ENCODE measurements around the gene SNAP29.
A peak's percentile ranks its signal among the peaks of the same experiment; 100 is the strongest.
"Not testable (repeated sequence)": the region's sequence is repeated elsewhere in the genome, so short reads cannot be mapped to it uniquely, and the experiment has no call there.

SNAP29 gene

DNA sequence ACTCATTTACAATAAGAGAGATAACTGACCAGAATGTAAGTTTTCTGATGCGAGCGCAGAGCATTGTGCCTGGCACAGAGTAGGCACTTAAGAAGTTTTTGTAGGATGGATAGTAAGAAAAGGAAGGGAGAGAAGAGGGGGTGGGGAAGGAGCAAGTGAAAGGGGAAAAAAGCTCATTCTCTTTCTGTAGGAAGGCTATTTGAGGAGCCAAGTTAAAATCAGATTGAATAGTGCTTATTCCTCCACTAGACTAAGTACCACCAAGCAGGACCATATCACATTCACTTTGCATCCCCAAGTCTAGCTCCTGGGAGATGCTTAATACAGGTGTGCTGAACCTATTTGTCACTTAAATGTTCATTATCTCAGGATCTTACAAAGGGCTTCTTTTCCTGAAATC lies 44.3 kb downstream of the SNAP29 start:
- DNase-seq: no peak

DNA sequence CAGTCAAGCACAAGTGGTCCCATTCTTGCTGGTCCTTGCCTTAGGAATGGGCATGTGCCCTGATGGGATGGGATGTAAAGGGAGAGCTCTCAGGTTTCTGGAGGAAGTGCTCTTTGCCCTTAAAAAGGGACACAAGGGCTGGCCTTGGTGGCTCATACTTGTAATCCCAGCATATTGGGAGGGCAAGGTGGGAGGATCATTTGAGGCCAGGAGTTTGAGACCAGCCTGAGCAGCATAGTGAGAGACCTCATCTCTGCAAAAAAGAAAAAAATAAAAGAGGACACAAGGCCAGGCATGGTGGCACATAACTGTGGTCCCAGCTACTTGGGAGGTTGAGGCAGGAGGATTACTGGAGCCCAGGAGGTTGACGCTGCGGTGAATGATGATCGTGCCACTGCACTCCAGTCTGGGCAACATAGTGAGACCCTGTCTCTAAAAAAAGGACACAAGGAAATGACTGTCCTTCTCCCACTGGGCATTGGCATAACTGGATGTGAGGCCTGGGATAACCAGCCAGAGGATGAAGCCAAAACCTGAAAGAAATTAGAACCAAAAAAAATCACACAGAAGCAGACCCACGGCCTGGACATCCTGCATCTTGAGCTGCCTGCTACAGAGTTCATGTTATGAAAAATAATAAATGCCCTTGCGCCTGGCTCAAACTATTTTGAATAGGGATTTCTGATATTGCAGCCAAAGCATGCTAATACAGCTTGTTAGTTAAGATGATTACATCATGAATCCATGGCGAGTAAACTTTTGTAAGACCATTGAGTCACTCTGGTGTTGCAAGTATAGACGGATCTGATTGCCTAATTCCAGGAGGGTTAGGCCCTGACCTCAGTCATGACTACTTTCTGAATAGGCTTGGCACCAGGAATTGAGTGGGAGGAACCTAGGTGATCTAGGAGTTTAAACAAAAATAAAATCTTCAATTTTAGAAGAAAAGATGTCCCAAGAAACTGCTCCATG lies 45.5 kb downstream of the SNAP29 start:
- DNase-seq: no peak

DNA sequence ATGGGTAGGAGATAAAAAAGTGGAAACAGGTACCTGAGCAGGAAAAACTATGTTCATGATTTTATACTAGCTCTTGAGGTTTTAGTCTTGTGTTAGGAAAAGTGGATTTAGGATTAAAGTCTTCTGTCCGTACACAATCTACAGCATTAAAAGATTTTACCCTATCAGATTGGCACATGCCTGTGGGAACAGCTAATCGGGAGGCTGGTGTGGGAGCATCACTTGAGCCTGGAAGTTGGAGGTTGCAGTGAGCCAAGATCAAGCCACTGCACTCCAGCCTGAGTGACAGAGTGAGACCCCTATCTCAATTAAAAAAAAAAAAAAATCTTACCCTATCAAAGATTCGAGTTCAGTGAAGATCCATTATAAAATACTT lies 46.2 kb downstream of the SNAP29 start:
- no peak for DNase-seq

DNA sequence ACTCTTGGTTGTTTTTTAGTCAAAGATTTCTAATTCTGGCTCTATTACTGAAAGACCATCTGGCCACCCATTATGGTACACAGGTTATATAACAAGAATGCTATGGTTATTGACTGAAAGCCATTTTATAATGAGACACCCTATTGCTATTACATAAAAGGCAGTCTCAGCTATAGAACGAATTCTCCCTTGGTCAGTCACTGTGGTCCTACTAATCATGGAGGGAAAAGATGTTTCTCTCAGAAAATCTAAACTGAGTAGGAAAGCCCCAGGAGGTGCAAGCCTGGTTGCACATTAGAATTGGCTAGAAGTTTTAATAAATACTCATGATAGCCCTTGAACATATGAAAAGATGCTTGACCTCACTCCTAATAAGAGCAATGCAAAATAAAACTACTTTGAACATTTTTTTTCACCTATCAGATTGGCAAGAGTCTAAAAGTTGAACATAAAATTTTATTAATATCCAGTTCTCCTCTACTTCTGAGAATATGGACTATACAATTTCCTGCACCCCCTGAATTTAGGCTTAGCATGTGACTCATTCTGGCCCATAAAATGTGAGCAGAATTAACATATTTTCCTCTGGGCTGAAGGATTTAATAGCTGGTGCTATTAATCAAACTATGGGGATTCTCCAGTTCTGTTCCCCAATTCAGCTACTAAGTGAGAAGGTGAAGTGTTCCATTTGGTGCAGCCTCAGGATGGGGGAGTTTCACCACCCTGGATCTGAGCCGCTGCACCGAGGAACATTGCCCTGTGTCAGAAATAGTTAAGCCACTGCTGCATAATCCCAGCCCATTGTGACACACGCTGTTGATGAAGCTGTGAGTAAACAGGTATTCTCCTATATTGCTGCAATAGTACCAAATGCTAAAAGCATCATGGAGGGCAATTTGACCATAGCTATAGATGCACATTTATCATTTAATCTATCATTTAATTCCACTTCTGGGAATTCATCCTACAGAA lies 46.9 kb downstream of the SNAP29 start:
- no peak for DNase-seq

DNA sequence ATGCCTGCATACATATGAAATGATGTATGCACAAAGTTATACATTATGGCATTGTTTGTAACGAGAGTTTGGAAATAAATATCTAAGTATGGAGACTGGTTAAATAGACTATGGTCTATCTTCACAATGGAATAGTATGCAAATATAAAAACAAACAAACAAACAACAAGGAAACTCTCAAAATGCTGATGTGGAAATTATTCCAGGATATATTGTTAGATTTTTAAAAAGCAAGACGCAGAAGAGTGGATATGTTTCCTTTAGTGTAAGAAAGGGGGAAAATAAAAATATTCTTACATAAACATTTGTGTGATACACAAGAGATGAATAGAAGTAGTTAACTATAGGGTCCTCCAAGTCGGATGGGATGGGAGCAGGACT lies 47.6 kb downstream of the SNAP29 start:
- DNase-seq: no peak

DNA sequence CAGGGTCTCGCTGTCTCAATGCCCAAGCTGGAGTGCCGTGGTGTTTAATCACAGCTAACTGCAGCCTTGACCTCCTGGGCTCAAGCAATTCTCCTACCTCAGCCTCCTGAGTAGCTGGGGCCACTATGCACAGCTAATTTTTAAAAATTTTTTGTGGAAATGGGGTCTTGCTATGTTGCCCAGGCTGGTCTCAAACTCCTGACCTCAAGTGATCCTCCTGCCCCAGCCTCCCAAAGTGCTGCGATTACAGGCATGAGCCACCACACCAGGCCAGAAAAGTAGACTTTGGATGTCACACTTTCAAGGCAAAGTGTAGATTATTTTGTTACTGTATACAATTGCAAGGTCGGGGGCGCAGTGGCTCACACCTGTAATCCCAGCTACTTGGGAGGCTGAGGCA lies 49.9 kb downstream of the SNAP29 start:
- DNase-seq: not testable (repeated sequence)

DNA sequence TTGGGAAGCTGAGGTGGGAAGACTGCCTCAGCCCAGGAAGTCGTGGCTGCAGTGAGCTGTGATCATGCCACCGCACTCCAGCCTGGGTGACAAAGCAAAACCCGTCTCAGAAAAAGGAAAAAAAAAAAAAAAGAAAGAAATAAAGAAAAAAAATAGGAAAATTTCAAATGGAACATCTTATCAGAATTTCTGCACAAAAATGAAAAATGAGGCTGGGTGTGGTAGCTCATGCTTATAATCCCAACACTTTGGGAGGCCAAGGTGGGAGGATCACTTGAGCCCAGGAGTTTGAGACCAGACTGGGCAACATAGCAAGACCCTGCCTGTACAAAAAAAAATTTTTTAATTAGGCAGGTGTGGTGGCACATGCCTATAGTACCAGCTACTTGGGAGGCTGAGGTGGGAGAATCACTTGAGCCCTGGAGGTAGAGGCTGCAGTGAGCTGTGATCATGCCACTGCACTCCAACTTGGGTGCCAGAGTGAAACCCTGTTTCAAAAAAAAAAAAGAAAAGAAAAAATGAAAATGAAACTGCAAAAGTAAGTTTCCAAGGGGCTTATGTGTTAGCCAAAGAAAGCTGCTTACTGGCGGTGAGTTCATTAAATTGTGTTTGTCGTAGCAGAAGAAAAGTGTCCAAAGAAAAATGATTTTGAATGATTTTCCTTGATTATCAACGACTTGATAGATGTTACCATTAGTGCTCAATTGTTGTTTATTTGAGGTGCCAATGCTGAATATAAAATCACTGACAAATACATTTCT lies 50.9 kb downstream of the SNAP29 start:
- no peak for DNase-seq

DNA sequence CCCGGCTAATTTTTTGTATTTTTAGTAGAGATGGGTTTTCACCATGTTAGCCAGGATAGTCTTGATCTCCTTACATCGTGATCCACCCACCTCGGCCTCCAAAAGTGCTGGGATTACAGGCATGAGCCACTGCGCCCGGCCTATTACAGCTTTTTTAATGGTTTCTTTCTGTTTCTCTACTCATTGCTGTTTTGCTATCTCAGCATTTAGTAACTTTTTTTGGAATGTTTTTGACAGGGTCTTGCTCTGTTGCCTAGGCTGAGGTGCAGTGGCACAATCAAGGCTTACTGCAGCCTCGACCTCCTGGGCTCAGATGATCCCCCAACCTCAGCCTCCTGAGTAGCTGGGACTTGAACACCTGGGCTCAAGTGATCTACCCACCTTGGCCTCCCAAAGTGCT lies 53.7 kb downstream of the SNAP29 start:
- no peak for DNase-seq

DNA sequence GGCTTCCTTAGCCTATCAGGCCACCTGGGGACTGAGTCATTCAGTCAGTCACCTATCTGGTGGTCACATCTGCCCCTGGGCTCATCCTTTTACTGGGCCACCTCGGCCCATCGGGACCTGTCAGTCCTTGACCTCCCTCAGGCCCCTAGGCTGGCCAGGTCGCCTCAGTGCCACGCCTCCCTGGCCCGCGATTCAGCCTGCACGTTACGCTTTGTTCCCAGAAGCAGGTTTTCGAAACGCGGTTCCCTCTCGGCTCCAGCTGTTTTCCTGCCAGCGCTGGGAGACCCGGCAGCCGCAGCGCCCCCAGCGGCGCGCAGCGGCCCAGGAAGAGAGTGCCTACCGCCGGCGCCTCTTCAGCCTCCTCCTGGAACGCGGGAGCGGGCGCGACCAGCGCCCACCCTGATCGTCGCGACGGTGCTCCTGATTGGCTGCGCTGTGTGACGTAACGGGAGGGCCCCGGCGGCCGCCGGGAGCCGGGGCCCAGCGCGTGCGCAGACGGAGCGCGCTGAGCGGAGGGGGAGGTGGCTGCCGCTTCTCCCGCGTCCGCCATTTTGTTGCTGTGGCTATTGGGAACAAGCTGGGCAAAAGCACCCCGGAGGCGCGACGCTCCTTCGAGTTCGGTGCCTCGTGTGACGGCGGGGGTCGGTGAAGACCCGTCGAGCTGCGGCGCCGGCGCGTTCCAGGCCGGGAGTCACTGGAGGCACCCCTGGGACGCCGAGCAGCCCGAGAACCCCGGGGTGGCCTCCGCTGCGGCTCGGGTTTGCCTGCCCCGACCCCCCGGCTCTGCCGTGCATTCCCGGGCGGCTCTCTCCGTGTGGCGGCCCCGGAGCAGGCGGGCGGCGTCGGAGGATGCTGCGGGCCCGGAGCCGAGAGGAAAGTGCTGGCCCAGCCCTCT lies 58.4 kb downstream of the SNAP29 start, which contains the start of gene CRKL:
Gene CRKL (plus strand): TSS at position 492 of the 895 bp plus-strand sequence. CDS start 528 bp downstream, outside the sequence.
- DNase-seq: peak; percentile 93

DNA sequence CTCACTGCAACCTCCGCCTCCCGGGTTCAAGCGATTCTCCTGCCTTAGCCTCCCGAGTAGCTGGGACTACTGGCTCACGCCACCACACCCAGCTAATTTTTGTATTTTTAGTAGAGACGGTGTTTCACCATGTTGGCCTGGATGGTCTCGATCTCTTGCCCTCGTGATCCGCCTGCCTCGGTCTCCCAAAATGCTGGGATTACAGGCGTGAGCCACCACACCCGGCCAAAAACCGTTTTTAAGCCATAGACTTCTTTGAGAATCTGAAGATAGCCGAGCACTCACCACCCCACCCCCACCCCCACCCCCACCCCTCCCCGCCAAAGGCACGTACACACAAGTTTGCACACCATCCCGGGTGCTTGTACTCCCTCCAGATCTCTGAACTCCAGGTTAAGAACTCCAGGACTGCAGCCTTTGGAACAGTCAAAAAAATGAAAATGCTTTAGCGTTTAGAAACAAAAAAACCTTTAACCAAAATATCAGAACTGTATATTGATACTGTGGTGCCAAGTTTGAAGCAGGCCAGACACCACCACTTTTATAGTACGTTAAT lies 59.9 kb downstream of the SNAP29 start:
- DNase-seq: peak; percentile 9

DNA sequence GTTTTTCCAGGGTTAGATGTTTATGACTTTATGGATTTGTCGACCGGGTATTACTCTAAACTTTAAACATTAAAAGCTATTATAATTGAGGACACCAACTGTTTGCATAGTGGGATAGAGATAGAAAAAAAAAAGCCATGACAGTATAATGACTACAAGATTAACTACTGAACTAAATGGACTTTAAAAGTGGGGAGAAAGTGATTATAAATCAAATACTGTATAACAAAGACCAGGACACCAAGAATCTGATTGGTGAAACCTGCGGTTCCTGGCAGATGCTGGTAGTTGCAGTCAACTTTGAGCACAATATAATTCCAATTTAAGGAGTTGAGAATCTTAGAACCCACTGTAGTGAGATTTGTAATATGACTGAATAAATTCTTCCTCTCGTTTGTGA lies 60.9 kb downstream of the SNAP29 start:
- DNase-seq: no peak

DNA sequence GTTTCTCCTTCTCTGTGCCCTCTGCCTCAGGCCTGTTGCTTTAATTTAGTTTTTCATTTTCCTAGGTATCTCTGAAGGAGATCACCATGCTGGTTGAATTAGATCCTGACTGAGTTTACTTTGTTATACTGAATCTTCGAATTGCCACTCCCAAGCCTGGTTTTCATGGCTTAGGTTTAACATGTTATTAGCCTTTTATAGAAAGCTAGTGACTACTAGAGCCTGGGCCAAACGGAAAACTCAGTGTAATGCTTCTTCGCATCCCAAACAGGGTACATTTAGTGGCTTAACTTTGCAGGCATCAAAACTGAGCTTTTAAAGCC lies 62.0 kb downstream of the SNAP29 start:
- DNase-seq: no peak

DNA sequence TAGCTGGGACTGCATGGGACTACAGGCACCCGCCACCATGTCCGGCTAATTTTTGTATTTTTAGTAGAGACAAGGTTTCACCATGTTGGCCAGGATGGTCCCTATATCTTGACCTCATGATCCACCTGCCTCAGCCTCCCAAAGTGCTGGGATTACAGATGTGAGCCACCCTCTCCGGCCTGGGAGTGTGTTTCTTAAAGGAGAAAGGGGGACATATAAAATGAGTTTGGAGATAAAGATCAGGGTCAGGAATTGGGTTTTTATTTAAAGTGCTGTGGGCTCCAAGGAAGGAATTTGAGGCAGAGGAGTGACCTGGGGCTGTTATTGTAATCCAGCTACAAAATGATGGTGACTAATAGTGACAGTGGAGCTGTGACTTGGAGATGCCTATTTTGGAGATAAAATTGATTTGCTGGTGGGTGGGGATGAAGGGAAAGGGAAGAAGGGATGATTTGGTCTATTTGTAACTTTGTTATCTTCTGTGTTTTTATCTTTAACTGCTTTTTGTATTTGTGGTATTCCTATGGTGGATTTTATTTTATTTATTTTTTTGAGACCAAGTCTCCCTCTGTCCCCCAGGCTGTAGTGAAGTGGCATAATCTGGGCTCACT lies 63.4 kb downstream of the SNAP29 start:
- DNase-seq: no peak

DNA sequence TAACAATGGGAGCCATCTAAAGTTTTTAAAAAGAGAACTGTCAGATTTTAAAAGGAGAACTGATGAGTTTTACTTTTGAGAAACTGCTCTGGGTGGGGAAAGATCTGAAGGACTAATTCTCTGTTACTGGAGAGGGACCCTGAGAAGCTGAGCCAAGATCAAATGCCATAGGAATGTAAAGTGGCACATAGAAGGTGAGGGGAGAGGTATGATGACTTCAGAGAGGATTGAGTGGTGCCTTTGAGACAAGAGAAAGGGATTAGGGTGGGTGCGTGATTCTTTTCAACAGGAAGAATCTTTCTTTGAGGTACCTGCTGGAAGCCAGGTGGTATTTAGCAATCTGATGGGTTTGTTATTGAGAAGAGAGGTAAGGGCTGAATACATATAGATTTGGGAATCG lies 67.4 kb downstream of the SNAP29 start:
- no peak for DNase-seq

DNA sequence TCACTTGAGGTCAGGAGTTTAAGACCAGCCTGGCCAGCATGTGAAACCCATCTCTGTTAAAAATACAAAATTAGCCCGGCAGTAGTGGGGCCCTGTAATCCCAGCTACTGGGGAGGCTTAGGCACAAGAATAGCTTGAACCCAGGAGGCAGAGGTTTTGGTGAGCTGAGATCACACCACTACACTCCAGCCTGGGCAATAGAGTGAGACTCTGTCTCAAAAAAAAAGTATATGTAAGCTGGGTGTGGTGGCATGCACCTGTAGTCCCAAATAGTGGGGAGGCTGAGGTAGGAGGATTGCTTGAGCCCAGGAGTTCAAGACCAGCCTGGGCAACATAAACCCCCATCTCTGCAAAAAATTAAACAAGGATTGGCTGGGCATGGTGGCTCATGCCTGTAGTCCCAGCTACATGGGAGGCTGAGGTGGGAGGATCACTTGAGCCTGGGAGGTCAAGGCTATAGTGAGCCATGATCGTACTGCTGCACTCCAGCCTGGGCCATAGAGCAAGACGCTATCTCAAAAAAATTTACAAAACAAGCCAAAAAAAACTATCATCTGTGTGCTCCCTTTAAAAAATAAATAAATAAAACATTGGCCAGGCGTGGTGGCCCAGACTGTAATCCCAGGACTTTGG lies 69.2 kb downstream of the SNAP29 start:
- DNase-seq: no peak

DNA sequence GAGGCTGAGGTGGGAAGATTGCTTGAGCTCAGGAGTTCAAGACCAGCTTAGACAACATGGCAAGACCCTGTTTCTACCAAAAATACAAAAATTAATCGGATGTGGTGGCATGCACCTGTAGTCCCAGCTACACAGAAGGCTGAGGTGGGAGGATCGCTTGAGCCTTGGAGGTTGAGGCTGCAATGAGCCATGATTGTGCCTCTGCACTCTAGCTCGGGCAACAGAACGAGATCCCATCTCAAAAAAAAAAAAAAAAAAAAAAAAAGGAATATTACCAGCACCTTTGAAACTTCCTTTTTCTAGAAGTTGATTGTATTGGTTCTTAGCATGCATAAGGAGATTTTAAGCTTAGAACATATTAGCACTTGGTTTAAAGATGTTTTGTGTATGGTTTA lies 69.8 kb downstream of the SNAP29 start:
- DNase-seq: no peak

DNA sequence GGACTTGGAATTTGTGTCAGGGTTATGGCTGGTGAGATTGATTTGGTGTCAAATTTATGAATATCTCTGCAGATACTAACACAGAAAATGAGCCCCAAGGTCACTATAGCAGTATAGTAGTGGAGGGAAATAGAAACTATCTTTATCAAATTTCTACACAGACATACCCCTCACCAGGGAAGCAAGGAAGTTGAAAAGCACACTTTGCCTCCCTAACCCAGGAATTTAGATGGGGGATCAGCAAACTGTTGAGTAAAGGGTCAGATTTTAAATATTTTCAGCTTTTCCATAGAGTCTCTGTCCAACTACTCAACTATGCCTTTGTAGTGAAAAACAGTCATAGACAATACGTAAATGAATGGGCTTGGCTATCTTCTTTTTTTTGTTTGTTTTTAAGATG lies 71.2 kb downstream of the SNAP29 start:
- DNase-seq: no peak

DNA sequence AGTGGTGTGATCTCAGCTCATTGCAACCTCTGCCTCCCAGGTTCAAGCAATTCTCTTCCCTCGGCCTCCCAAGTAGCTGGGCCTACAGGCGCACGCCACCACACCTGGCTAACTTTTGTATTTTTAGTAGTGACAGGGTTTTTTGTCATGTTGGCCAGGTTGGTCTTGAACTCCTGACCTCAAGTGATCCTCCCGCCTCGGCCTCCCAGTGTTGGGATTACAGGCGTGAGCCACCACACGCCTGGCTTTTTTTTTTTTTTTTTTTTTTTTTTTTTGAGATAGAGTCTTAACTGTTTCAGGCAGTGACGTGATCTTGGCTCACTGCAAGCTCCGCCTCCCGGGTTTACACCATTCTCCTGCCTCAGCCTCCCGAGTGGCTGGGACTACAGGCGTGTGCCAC lies 71.6 kb downstream of the SNAP29 start:
- not testable (repeated sequence) for DNase-seq

DNA sequence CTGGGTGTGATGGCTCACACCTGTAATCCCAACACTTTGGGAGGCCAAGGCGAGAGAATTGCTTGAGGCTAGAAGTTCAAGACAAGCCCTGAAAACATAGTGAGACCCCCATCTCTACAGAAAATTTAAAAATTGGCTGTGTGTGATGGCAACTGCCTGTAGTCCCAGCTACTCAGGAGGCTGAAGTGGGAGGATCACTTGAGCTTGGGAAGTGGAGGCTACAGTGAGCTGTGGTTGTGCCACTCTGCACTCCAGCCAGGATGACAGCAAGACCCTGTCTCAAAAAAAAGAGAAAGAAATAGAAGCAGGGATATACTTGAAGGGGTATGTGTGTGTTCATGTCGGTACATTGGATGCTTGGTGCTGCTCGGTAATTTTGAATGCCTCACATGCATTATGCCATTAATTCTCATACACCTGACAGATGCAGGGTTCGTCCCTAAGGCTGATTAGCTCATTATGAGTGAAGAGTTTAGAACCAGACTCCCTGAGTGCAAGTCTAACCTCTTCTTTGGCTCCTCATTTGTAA lies 72.4 kb downstream of the SNAP29 start:
- no peak for DNase-seq

DNA sequence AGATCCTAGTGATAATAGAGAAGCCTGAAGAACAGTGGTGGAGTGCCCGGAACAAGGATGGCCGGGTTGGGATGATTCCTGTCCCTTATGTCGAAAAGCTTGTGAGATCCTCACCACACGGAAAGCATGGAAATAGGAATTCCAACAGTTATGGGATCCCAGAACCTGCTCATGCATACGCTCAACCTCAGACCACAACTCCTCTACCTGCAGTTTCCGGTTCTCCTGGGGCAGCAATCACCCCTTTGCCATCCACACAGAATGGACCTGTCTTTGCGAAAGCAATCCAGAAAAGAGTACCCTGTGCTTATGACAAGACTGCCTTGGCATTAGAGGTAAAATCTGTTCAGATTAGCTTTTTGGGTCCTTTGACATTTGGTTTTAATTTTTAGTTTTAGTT lies 75.1 kb downstream of the SNAP29 start:
- DNase-seq: no peak

Data from NCI-H146 (cell line).